PC-3 (cell line): Measurements from ENCODE around the gene CNP. TPM values are rescaled to one million over a fixed set of nuclear protein-coding genes. Genes with fewer than 3 reads are reported as not detected.

Experiments used
- ATAC-seq: fragments of 200-7000 bp; cut with Tn5 transposase; 2 replicates; pipeline ENCODE4 v1.9.1; 2020; ENCODE audit warnings: mild to moderate bottlenecking, moderate library complexity
- BruUV-seq: library from RNA; stranded (reverse); fragments of 400-500 nt; replicated peaks from 2 replicates; lab custom pipeline; 2021; lab: Mats Ljungman, UMichigan
- CTCF ChIA-PET: fragments of 300-600 bp; sonication (Branson Sonifier 250); formaldehyde crosslinking; loops from one replicate; lab custom pipeline; 2022; ENCODE audit warnings: antibody characterized with exemption; lab: Charles Lee
- POLR2A ChIA-PET: fragments of 300-600 bp; sonication (Branson Sonifier 250); formaldehyde crosslinking; loops from one replicate; lab custom pipeline; 2022; ENCODE audit warnings: antibody characterized with exemption; ENCODE audit not compliant: unreplicated experiment; lab: Charles Lee
- DNase-seq: peaks from one replicate; pipeline ENCODE4 v3.0.0-alpha.2; 2015
- H2AFZ ChIP-seq: fragments of 300-600 bp; sonication (generic); 2 replicates; pipeline ENCODE4 v1.6.0; 2016; ENCODE audit warnings: antibody characterized with exemption, low read length
- H3F3A ChIP-seq: fragments of 300-600 bp; sonication (generic); one replicate; pipeline ENCODE4 v1.6.0; 2017; ENCODE audit warnings: antibody characterized with exemption, low read length, control low read depth, mild to moderate bottlenecking; ENCODE audit not compliant: unreplicated experiment
- H3K27ac ChIP-seq: fragments of 300-600 bp; sonication (generic); 2 replicates; pipeline ENCODE4 v1.5.1; 2016; ENCODE audit warnings: mild to moderate bottlenecking, low read length
- H3K27me3 ChIP-seq: fragments of 300-600 bp; sonication (generic); 2 replicates; pipeline ENCODE4 v1.6.1; 2016; ENCODE audit warnings: low read length, mixed read lengths
- H3K36me3 ChIP-seq: fragments of 300-600 bp; sonication (generic); 2 replicates; pipeline ENCODE4 v1.6.1; 2016; ENCODE audit warnings: low read depth, mixed run types, low read length, mixed read lengths
- H3K4me1 ChIP-seq: fragments of 300-600 bp; sonication (generic); 2 replicates; pipeline ENCODE4 v1.5.1; 2016; ENCODE audit warnings: low read length; ENCODE audit not compliant: insufficient read depth
- H3K4me2 ChIP-seq: fragments of 300-600 bp; sonication (generic); 2 replicates; pipeline ENCODE4 v1.6.0; 2016; ENCODE audit warnings: low read length
- H3K4me3 ChIP-seq: fragments of 300-600 bp; sonication (generic); 2 replicates; pipeline ENCODE4 v1.5.1; 2016; ENCODE audit warnings: mild to moderate bottlenecking, low read length, mixed read lengths
- H3K79me2 ChIP-seq: fragments of 300-600 bp; sonication (generic); 2 replicates; pipeline ENCODE4 v1.6.1; 2017; ENCODE audit warnings: low read length, mixed read lengths
- H3K9ac ChIP-seq: fragments of 300-600 bp; sonication (generic); 2 replicates; pipeline ENCODE4 v1.6.0; 2016; ENCODE audit warnings: mild to moderate bottlenecking, low read length
- H3K9me2 ChIP-seq: fragments of 300-600 bp; sonication (generic); replicated peaks from 2 replicates; pipeline ENCODE4 v1.6.1; 2016; ENCODE audit warnings: mixed run types, low read length, mixed read lengths
- H3K9me3 ChIP-seq: fragments of 300-600 bp; sonication (generic); 2 replicates; pipeline ENCODE4 v1.6.1; 2016; ENCODE audit warnings: low read length, mixed read lengths
- H4K20me1 ChIP-seq: fragments of 300-600 bp; sonication (generic); 2 replicates; pipeline ENCODE4 v1.6.1; 2016; ENCODE audit warnings: low read length, mixed read lengths
- EZH2 ChIP-seq: fragments of 300-600 bp; sonication (generic); IDR thresholded peaks from one replicate; pipeline ENCODE4 v1.6.1; 2017; ENCODE audit warnings: antibody characterized with exemption, mild to moderate bottlenecking, low read length; ENCODE audit not compliant: unreplicated experiment
- EZH2phosphoT487 ChIP-seq: fragments of 300-600 bp; sonication (generic); IDR thresholded peaks from 2 replicates; pipeline ENCODE4 v1.6.1; 2018; ENCODE audit warnings: mild to moderate bottlenecking, antibody characterized with exemption, low read length, borderline replicate concordance
- intact Hi-C: fragments of 100-400 bp; cut with micrococcal nuclease; formaldehyde crosslinking; loops from 2 replicates; pipeline ENCODE4 v1.9.0; 2023
- total RNA-seq: library from RNA; depleted of rRNA; stranded (reverse); fragments of >200 nt; gene quantifications from 2 replicates; pipeline ENCODE4 v1.2.3, GENCODE V29; 2014
- TF ChIP-seq, protein P1 (sequence below): fragments of 300-600 bp; sonication (generic); conservative IDR thresholded peaks from 2 replicates; pipeline ENCODE4 v1.5.1; 2017; ENCODE audit warnings: antibody characterized with exemption, low read depth, mild to moderate bottlenecking, low read length

CNP gene
- total RNA-seq, 1 experiment from 2014 or later: 91.6 TPM

DNA sequence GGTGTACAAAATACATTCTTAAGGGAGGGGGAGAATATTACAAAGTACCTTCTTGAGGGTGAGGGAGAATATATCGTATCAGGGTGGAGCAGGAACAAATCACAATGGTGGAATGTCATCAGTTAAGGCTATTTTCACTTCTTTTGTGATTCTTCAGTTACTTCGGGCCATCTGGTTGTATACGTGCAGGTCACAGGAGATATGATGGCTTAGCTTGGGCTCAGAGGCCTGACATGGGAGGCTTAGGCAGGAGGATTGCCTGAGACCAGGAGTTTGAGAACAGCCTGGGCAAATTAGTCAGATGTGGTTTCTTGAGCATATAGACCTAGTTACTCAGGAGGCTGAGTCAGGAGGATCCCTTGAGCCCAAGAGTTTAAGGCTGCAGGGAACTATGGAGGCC is 23.1 kb upstream of the CNP start:
- no TSS peak for BruUV-seq
- Histone ChIP-seq H3K9ac (no peak overlapping the region), H3K4me3 (no peak overlapping the region), H3F3A (no peaks in the 10 kb centered on the region), H3K79me2 (no peaks in the 10 kb centered on the region), H3K9me3 (no peaks in the 10 kb centered on the region), H3K27me3 (no peaks in the 10 kb centered on the region), H4K20me1 (no peaks in the 10 kb centered on the region), H3K27ac (no peak overlapping the region), H3K4me2 (no peak overlapping the region), H3K36me3 (no peaks in the 10 kb centered on the region), H2AFZ (no peak overlapping the region), H3K4me1 (no peaks in the 10 kb centered on the region), H3K9me2 (no peaks in the 10 kb centered on the region)
- TF ChIP-seq EZH2phosphoT487: no peak
- no peak for TF ChIP-seq EZH2
- TF ChIP-seq, protein P1, sequence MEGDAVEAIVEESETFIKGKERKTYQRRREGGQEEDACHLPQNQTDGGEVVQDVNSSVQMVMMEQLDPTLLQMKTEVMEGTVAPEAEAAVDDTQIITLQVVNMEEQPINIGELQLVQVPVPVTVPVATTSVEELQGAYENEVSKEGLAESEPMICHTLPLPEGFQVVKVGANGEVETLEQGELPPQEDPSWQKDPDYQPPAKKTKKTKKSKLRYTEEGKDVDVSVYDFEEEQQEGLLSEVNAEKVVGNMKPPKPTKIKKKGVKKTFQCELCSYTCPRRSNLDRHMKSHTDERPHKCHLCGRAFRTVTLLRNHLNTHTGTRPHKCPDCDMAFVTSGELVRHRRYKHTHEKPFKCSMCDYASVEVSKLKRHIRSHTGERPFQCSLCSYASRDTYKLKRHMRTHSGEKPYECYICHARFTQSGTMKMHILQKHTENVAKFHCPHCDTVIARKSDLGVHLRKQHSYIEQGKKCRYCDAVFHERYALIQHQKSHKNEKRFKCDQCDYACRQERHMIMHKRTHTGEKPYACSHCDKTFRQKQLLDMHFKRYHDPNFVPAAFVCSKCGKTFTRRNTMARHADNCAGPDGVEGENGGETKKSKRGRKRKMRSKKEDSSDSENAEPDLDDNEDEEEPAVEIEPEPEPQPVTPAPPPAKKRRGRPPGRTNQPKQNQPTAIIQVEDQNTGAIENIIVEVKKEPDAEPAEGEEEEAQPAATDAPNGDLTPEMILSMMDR: no peak
- ChIA-PET CTCF (no interaction called here), POLR2A (no interaction called here)
- DNase-seq (no peak), ATAC-seq (no peak)
- intact Hi-C loops: no loop called here

DNA sequence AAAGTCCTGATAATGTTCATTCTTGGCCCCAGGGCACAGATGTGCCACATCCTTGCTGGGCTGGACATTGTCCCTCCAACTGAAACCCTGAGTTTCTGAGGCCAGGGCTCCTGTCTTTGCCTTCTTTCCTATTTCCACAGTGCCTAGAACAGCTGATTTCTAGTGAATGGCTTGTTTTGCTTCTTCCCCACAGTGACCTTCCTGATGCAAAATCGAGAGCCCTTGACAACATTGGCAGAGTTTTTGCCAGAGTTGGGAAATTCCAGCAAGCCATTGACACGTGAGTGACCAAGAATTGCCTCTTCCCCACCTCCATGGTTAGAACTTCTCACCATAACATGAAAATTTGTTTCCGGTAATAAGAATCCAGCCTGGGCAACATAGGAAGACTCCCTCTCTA is 21.7 kb upstream of the CNP start:
- Histone ChIP-seq H3K4me1 (no peaks in the 10 kb centered on the region), H3K4me2 (no peak overlapping the region), H3K9me2 (no peaks in the 10 kb centered on the region), H2AFZ (no peak overlapping the region), H3K9me3 (no peaks in the 10 kb centered on the region), H4K20me1 (no peaks in the 10 kb centered on the region), H3K27me3 (no peaks in the 10 kb centered on the region), H3F3A (no peaks in the 10 kb centered on the region), H3K4me3 (no peak overlapping the region), H3K79me2 (no peaks in the 10 kb centered on the region), H3K36me3 (no peaks in the 10 kb centered on the region), H3K27ac (no peak overlapping the region), H3K9ac (no peak overlapping the region)
- ATAC-seq: no peak
- ChIA-PET POLR2A (no interaction called here), CTCF (no interaction called here)
- DNase-seq: no peak
- TF ChIP-seq EZH2 (no peak), EZH2phosphoT487 (no peak)
- TF ChIP-seq, protein P1: no peak
- intact Hi-C loops: no loop called here
- no TSS peak for BruUV-seq

DNA sequence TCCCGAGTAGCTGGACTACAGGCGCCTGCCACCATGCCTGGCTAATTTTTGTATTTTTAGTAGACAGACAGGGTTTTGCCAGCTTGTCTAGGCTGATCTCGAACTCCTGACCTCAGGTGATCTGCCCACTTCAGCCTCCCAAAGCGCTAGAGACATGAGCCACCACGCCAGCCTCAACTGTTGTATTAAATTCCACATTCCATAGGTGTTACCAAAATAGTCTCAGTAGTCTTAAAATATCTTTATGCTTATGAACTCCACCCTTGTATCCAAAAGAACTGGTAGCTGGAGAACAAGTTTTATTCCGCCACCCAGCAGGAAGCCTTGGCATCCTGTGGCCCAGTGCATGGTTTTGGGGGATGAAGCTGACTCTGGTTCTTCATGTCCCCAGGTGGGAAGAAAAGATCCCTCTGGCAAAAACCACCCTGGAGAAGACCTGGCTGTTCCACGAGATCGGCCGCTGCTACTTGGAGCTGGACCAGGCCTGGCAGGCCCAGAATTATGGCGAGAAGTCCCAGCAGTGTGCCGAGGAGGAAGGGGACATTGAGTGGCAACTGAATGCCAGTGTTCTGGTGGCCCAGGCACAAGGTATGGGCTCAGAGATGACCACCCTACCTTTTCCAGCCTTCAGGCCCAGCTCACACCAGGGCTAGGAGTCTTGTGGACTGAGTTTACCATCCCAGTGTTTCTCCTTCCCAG is 17.7 kb upstream of the CNP start:
- Histone ChIP-seq H4K20me1 (no peaks in the 10 kb centered on the region), H3K4me3 (no peak overlapping the region), H3F3A (no peaks in the 10 kb centered on the region), H3K9ac (no peak overlapping the region), H2AFZ (no peak overlapping the region), H3K4me1 (no peaks in the 10 kb centered on the region), H3K9me3 (no peaks in the 10 kb centered on the region), H3K27ac (no peak overlapping the region), H3K4me2 (no peak overlapping the region), H3K79me2 (no peaks in the 10 kb centered on the region), H3K36me3 (no peaks in the 10 kb centered on the region), H3K27me3 (no peaks in the 10 kb centered on the region), H3K9me2 (no peaks in the 10 kb centered on the region)
- ChIA-PET POLR2A (no interaction called here), CTCF (no interaction called here)
- no peak for TF ChIP-seq EZH2
- no peak for TF ChIP-seq EZH2phosphoT487
- TF ChIP-seq, protein P1: no peak
- DNase-seq (no peak), ATAC-seq (no peak)
- intact Hi-C loops: no loop called here
- no TSS peak for BruUV-seq
